HS-27A (cell line): ENCODE measurements around the gene GAS6.

Source experiments
- DNase-seq: peaks from one replicate; pipeline ENCODE4 v3.0.0-alpha.2; 2012; ENCODE audit warnings: low read depth, missing footprints

Gene GAS6

GRCh38 chr13:113887700-113888201 is 23.9 kb upstream of the GAS6 start:
- DNase-seq: no peak

- no peak for DNase-seq
Observed at GRCh38 chr13:113886561-113887112, 22.8 kb upstream of the GAS6 start.

GRCh38 chr13:113884821-113885220 is 20.9 kb upstream of the GAS6 start:
- no peak for DNase-seq

GRCh38 chr13:113883921-113884804 is 20.3 kb upstream of the GAS6 start:
- no peak for DNase-seq

GRCh38 chr13:113883314-113883811 is 19.5 kb upstream of the GAS6 start:
- DNase-seq: no peak

- DNase-seq: no peak
Observed at GRCh38 chr13:113882716-113883115, 18.8 kb upstream of the GAS6 start.

- DNase-seq: no peak
Observed at GRCh38 chr13:113882267-113882630, 18.4 kb upstream of the GAS6 start.

- DNase-seq: no peak
Observed at GRCh38 chr13:113881614-113882266, 17.9 kb upstream of the GAS6 start.

GRCh38 chr13:113880651-113881611 is 17.1 kb upstream of the GAS6 start:
- DNase-seq: no peak

GRCh38 chr13:113879494-113880360 is 15.9 kb upstream of the GAS6 start:
- DNase-seq: no peak

- DNase-seq: no peak
Observed at GRCh38 chr13:113879017-113879416, 15.1 kb upstream of the GAS6 start.

GRCh38 chr13:113877149-113877990 is 13.5 kb upstream of the GAS6 start:
- no peak for DNase-seq

GRCh38 chr13:113876346-113877148 is 12.7 kb upstream of the GAS6 start:
- DNase-seq: no peak

- DNase-seq: no peak
Observed at GRCh38 chr13:113875837-113876281, 12.0 kb upstream of the GAS6 start.

- DNase-seq: no peak
Observed at GRCh38 chr13:113875429-113875815, 11.5 kb upstream of the GAS6 start.

GRCh38 chr13:113874579-113875428 is 10.9 kb upstream of the GAS6 start:
- no peak for DNase-seq

- no peak for DNase-seq
Observed at GRCh38 chr13:113874177-113874576, 10.3 kb upstream of the GAS6 start.

GRCh38 chr13:113869263-113869662 is 5.4 kb upstream of the GAS6 start:
- DNase-seq: no peak
